Endothelial cell of umbilical vein (primary cell): ENCODE measurements around the gene CCDC6. TPM values are rescaled to one million over a fixed set of nuclear protein-coding genes. Genes with fewer than 3 reads are reported as not detected.

Experiments
- BruUV-seq: library from RNA; stranded (reverse); fragments of 400-500 nt; replicated peaks from 2 replicates; lab custom pipeline; 2021; lab: Mats Ljungman, UMichigan
- CTCF ChIA-PET: fragments of 300-600, 350-600 bp; sonication (Branson Sonifier 250); formaldehyde crosslinking; loops from one replicate; lab custom pipeline; 2021; ENCODE audit warnings: antibody characterized with exemption, inconsistent platforms; lab: Charles Lee
- POLR2A ChIA-PET: fragments of 300-600, 350-600 bp; sonication (Branson Sonifier 250); formaldehyde crosslinking; loops from one replicate; lab custom pipeline; 2021; ENCODE audit warnings: antibody characterized with exemption, inconsistent platforms; lab: Charles Lee
- DNase-seq: peaks from one replicate; pipeline ENCODE4 v3.0.0-alpha.2; 2011; ENCODE audit warnings: low read depth, low spot score
- FAIRE-seq: peaks from 2 replicates; lab custom pipeline; 2011; peaks lifted over from hg19 to GRCh38; lab: Jason Lieb, UNC
- H2AFZ ChIP-seq: 2 replicates; pipeline ENCODE4 v1.6.0; 2012; ENCODE audit warnings: low read depth, low read length, control low read depth, inconsistent platforms
- H3K27ac ChIP-seq: 2 replicates; pipeline ENCODE4 v1.5.1; 2011; ENCODE audit warnings: low read depth, mild to moderate bottlenecking, control low read depth, low read length, moderate library complexity; ENCODE audit not compliant: insufficient read depth
- H3K27me3 ChIP-seq, 2 experiments: 2 replicates each; pipeline versions ENCODE4 v1.6.0 to v1.6.1; 2011; ENCODE audit warnings: low read length in 2 of 2, mixed read lengths in 1 of 2; ENCODE audit not compliant: control insufficient read depth in 2 of 2, insufficient read depth in 2 of 2
- H3K36me3 ChIP-seq, 2 experiments: 2 replicates in 1 of 2; 3 replicates in 1 of 2; pipeline ENCODE4 v1.5.1; 2011; ENCODE audit warnings: low read length in 2 of 2, mild to moderate bottlenecking in 1 of 2, moderate library complexity in 1 of 2; ENCODE audit not compliant: control insufficient read depth in 2 of 2, insufficient read depth in 2 of 2; ENCODE audit errors: extremely low read depth in 1 of 2
- H3K4me1 ChIP-seq: 3 replicates; pipeline ENCODE4 v1.5.1; 2011; ENCODE audit warnings: mild to moderate bottlenecking, low read length; ENCODE audit not compliant: control insufficient read depth, insufficient read depth; ENCODE audit errors: extremely low read depth
- H3K4me2 ChIP-seq: 2 replicates; pipeline ENCODE4 v1.6.1; 2011; ENCODE audit warnings: low read length, control low read depth, mixed read lengths; ENCODE audit not compliant: insufficient read depth
- H3K4me3 ChIP-seq, 3 experiments: fragments of 200-600 bp in 1 of 3; sonication (generic), shearing (Covaris generic) in 1 of 3; replicated peaks in 1 of 3; 2 replicates each; pipeline ENCODE4 v1.5.1; 2011 to 2016; ENCODE audit warnings: control low read depth in 3 of 3, low read length in 3 of 3, mild to moderate bottlenecking in 2 of 3, inconsistent platforms in 1 of 3, low read depth in 1 of 3, moderate library complexity in 1 of 3; ENCODE audit not compliant: insufficient read depth in 1 of 3
- H3K79me2 ChIP-seq: 2 replicates; pipeline ENCODE4 v1.6.0; 2012; ENCODE audit warnings: low read length, inconsistent platforms; ENCODE audit not compliant: control insufficient read depth, insufficient read depth
- H3K9ac ChIP-seq: replicated peaks from 2 replicates; pipeline ENCODE3; 2011; ENCODE audit warnings: low read length, control low read depth; ENCODE audit not compliant: insufficient read depth; ENCODE audit errors: extremely low read depth
- H3K9me1 ChIP-seq: replicated peaks from 3 replicates; pipeline ENCODE4 v1.6.0; 2011; ENCODE audit warnings: mild to moderate bottlenecking, low read length; ENCODE audit not compliant: control insufficient read depth, insufficient read depth; ENCODE audit errors: extremely low read depth
- H3K9me3 ChIP-seq: replicated peaks from 2 replicates; pipeline ENCODE4 v1.5.1; 2012; ENCODE audit warnings: low read length, inconsistent platforms; ENCODE audit not compliant: control insufficient read depth, insufficient read depth
- H4K20me1 ChIP-seq: replicated peaks from 2 replicates; pipeline ENCODE3; 2011; ENCODE audit warnings: mild to moderate bottlenecking, low read length; ENCODE audit not compliant: control insufficient read depth, insufficient read depth; ENCODE audit errors: extremely low read depth
- EZH2 ChIP-seq: IDR thresholded peaks from 2 replicates; pipeline ENCODE4 v1.6.1; 2012; ENCODE audit warnings: borderline replicate concordance, low read depth, mild to moderate bottlenecking, moderate library complexity, low read length, inconsistent platforms; ENCODE audit not compliant: severe bottlenecking
- FOS ChIP-seq: IDR thresholded peaks from 2 replicates; pipeline ENCODE4 v1.6.1; 2011; ENCODE audit warnings: mild to moderate bottlenecking, low read length, moderate library complexity, borderline replicate concordance; ENCODE audit not compliant: insufficient read depth
- GATA2 ChIP-seq: IDR thresholded peaks from 2 replicates; pipeline ENCODE4 v1.7.0; 2011; ENCODE audit warnings: low read depth, mild to moderate bottlenecking, moderate library complexity, mixed read lengths, low read length; ENCODE audit not compliant: insufficient read length, insufficient read depth
- JUN ChIP-seq: IDR thresholded peaks from 2 replicates; pipeline ENCODE4 v1.6.1; 2011; ENCODE audit warnings: borderline replicate concordance, low read depth; ENCODE audit not compliant: insufficient read length, insufficient read depth
- MYC ChIP-seq: IDR thresholded peaks from one replicate; pipeline ENCODE4 v1.6.1; 2011; ENCODE audit warnings: mild to moderate bottlenecking, low read depth, low read length
- POLR2A ChIP-seq: IDR thresholded peaks from 2 replicates; pipeline ENCODE4 v1.6.1; 2012; ENCODE audit warnings: low read depth, mild to moderate bottlenecking, control low read depth, low read length
- POLR2AphosphoS5 ChIP-seq: IDR thresholded peaks from 2 replicates; pipeline ENCODE4 v1.6.1; 2012; ENCODE audit warnings: low read depth, mild to moderate bottlenecking, control low read depth, low read length, moderate library complexity; ENCODE audit not compliant: insufficient read depth
- dilution Hi-C: fragments of 300-500 bp; cut with MboI; formaldehyde crosslinking; loops from one replicate; pipeline ENCODE4 v1.15.0; 2019; ENCODE audit warnings: low sequenced_read_pairs; ENCODE audit not compliant: extremely low pct_ligation_motif_present
- intact Hi-C: fragments of 100-400 bp; cut with micrococcal nuclease; formaldehyde crosslinking; loops from one replicate; pipeline ENCODE4 v1.10.0; 2022
- polyA plus RNA-seq, 4 experiments: library from polyadenylated mRNA; depleted of rRNA in 3 of 4; stranded (reverse) in 3 of 4; unstranded in 1 of 4; fragments of >200 nt; gene quantifications; 2 replicates each; pipeline versions ENCODE4 v1.2.1 to v1.2.3, GENCODE V29; 2011 to 2012; ENCODE audit warnings: missing spikeins in 1 of 4
- total RNA-seq: library from RNA; stranded (reverse); gene quantifications from 2 replicates; pipeline ENCODE4 v1.2.3, GENCODE V29; 2021
- TF ChIP-seq, protein P1 (sequence below), 2 donors: IDR thresholded peaks; 1 replicate in 1 of 2; 2 replicates in 1 of 2; pipeline ENCODE4 v1.5.1; 2011; ENCODE audit warnings: low read length in 2 of 2, mild to moderate bottlenecking in 2 of 2, moderate library complexity in 2 of 2, control low read depth in 1 of 2, inconsistent platforms in 1 of 2, low read depth in 1 of 2; ENCODE audit not compliant: insufficient read depth in 1 of 2; ENCODE audit errors: extremely low read depth in 1 of 2
- TF ChIP-seq, protein P2 (sequence below): IDR thresholded peaks from 2 replicates; pipeline ENCODE4 v1.6.1; 2011; ENCODE audit not compliant: insufficient read depth, insufficient read length

Gene CCDC6
- total and polyA plus RNA-seq, 2 donors (not counting 3 experiments of a cell fraction or from before 2014, with no cell fraction given), result 16.8 to 36.8 TPM

DNA sequence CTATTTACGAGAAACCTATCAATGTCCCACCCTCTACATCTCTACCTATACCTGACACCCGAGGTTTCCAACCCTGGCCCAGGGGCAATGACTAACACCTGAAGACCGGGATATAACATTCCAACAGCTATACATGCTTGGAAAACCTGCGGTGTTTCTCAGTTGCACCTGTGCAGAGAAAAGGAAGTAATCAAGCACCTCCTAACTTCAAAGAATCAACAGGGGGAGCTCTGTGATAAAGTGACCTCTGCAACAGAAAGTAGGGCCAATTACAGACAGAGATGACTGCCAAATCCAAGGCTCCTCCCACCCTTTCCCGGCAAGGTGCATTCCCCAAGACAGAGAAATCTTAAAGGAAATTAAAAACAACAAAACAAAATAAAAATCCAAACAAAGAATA lies 41.3 kb downstream of the CCDC6 start:
- FAIRE-seq (no peak), DNase-seq (no peak)
- H2AFZ ChIP-seq, result no peak overlapping the region
- H3K79me2 ChIP-seq, result peaks cover 41% of the 10 kb centered on the region
- H3K36me3 ChIP-seq, result no peaks in the 10 kb centered on the region
- ChIA-PET POLR2A (no interaction called here), CTCF (interaction anchor here (1.6 to 2.0 kb wide), 2 partner anchors 34 to 41 kb away, joined by 6 to 7 read pairs; partner anchors contain the start of gene CCDC6)
- no peaks in the 10 kb centered on the region for H3K9me3 ChIP-seq
- dilution Hi-C loops (no loop called here), intact Hi-C loops (no loop called here)
- no peaks in the 10 kb centered on the region for H3K9me1 ChIP-seq
- TF ChIP-seq EZH2 (no peak), MYC (no peak), POLR2AphosphoS5 (no peak), POLR2A (no peak), GATA2 (no peak), JUN (no peak), FOS (no peak)
- TF ChIP-seq, protein P1, sequence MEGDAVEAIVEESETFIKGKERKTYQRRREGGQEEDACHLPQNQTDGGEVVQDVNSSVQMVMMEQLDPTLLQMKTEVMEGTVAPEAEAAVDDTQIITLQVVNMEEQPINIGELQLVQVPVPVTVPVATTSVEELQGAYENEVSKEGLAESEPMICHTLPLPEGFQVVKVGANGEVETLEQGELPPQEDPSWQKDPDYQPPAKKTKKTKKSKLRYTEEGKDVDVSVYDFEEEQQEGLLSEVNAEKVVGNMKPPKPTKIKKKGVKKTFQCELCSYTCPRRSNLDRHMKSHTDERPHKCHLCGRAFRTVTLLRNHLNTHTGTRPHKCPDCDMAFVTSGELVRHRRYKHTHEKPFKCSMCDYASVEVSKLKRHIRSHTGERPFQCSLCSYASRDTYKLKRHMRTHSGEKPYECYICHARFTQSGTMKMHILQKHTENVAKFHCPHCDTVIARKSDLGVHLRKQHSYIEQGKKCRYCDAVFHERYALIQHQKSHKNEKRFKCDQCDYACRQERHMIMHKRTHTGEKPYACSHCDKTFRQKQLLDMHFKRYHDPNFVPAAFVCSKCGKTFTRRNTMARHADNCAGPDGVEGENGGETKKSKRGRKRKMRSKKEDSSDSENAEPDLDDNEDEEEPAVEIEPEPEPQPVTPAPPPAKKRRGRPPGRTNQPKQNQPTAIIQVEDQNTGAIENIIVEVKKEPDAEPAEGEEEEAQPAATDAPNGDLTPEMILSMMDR (IDR thresholded peaks at IDR 0.05; ENCODE audit: extremely low read depth in 1 of 2, insufficient read depth in 1 of 2, low read depth in 1 of 2, low read length in 2 of 2), result no peak
- TF ChIP-seq, protein P2, sequence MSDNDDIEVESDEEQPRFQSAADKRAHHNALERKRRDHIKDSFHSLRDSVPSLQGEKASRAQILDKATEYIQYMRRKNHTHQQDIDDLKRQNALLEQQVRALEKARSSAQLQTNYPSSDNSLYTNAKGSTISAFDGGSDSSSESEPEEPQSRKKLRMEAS, result no peak
- no TSS peak for BruUV-seq
- no peak overlapping the region for H3K4me2 ChIP-seq
- peaks cover 3% of the 10 kb centered on the region for H4K20me1 ChIP-seq
- no peaks in the 10 kb centered on the region for H3K4me1 ChIP-seq
- no peaks in the 10 kb centered on the region for H3K27me3 ChIP-seq
- H3K9ac ChIP-seq, result no peak overlapping the region
- H3K27ac ChIP-seq, result no peak overlapping the region
- no peak overlapping the region for H3K4me3 ChIP-seq
